Measurements from ENCODE around the gene TAB2.

DNA sequence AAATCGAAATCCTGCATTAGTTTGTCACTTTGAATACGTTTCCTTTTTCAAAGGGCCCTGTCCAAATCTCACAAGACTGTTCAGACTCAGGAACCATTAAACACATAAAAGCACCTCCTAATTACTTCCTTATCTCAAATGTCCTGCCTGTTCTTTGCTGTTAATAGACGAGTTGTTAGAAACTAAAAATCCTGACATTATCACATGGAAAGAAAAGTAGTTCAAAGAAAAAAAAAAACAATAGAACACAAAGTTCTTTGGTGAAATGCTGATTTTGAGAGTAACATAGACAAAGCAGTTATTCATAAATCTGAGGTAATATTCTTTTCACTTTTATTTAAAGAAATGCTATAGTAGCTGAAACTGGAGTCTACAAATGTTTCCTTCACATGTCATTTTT lies 12.1 kb upstream of the TAB2 start:
- TF ChIP-seq, protein P1, sequence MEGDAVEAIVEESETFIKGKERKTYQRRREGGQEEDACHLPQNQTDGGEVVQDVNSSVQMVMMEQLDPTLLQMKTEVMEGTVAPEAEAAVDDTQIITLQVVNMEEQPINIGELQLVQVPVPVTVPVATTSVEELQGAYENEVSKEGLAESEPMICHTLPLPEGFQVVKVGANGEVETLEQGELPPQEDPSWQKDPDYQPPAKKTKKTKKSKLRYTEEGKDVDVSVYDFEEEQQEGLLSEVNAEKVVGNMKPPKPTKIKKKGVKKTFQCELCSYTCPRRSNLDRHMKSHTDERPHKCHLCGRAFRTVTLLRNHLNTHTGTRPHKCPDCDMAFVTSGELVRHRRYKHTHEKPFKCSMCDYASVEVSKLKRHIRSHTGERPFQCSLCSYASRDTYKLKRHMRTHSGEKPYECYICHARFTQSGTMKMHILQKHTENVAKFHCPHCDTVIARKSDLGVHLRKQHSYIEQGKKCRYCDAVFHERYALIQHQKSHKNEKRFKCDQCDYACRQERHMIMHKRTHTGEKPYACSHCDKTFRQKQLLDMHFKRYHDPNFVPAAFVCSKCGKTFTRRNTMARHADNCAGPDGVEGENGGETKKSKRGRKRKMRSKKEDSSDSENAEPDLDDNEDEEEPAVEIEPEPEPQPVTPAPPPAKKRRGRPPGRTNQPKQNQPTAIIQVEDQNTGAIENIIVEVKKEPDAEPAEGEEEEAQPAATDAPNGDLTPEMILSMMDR (IDR thresholded peaks at IDR 0.05 in 4 of 5, conservative IDR thresholded peaks at IDR 0.05 in 1 of 5) = no peak
- no peak for TF ChIP-seq POLR2A (IDR thresholded peaks at IDR 0.05)
